ENCODE results near the gene ELK1. TPM values are rescaled to one million over a fixed set of nuclear protein-coding genes. Genes with fewer than 3 reads are reported as not detected.
"Not testable (repeated sequence)": the region's sequence is repeated elsewhere in the genome, so short reads cannot be mapped to it uniquely, and the experiment has no call there.

Gene ELK1
- total RNA-seq, 1 donor from 2014 or later, result 26.5 TPM

- Mint-ChIP-seq H3K4me1 (no peaks in the 10 kb centered on the region), H3K36me3 (ENCODE audit: low read depth) (no peaks in the 10 kb centered on the region), H3K9me3 (no peaks in the 10 kb centered on the region), H3K4me3 (no peak overlapping the region), H3K27ac (no peak overlapping the region), H3K27me3 (no peaks in the 10 kb centered on the region)
- intact Hi-C loops (cut with micrococcal nuclease), result no loop called here
- ATAC-seq (ENCODE audit: low read depth), result no peak
- DNase-seq, result no peak
- POLR2A ChIA-PET, result interaction anchor here (0.6 kb wide), 1 partner anchor 165 kb away, joined by 4 read pairs; no protein-coding TSS in a partner anchor
- no peak for TF ChIP-seq CTCF (IDR thresholded peaks at IDR 0.05)
- CTCF ChIA-PET, result no interaction called here
Measured at GRCh38 chrX:47608130-47608810, 42.1 kb downstream of the ELK1 start.

- ChIA-PET POLR2A (no interaction called here), CTCF (no interaction called here)
- no peak for TF ChIP-seq CTCF (IDR thresholded peaks at IDR 0.05)
- Mint-ChIP-seq H3K4me3 (no peak overlapping the region), H3K9me3 (no peaks in the 10 kb centered on the region), H3K4me1 (no peaks in the 10 kb centered on the region), H3K36me3 (ENCODE audit: low read depth) (no peaks in the 10 kb centered on the region), H3K27ac (no peak overlapping the region), H3K27me3 (no peaks in the 10 kb centered on the region)
- no peak for ATAC-seq (ENCODE audit: low read depth)
- intact Hi-C loops (cut with micrococcal nuclease), result no loop called here
- no peak for DNase-seq
Measured at GRCh38 chrX:47607091-47607490, 43.3 kb downstream of the ELK1 start.

- H3K36me3 Mint-ChIP-seq (ENCODE audit: low read depth), result no peaks in the 10 kb centered on the region
- ChIA-PET CTCF (no interaction called here), POLR2A (no interaction called here)
- H3K4me3 Mint-ChIP-seq, result no peak overlapping the region
- H3K9me3 Mint-ChIP-seq, result no peaks in the 10 kb centered on the region
- TF ChIP-seq CTCF (IDR thresholded peaks at IDR 0.05), result no peak
- no peak for ATAC-seq (ENCODE audit: low read depth)
- H3K27ac Mint-ChIP-seq, result no peak overlapping the region
- intact Hi-C loops (cut with micrococcal nuclease), result no loop called here
- no peaks in the 10 kb centered on the region for H3K4me1 Mint-ChIP-seq
- no peaks in the 10 kb centered on the region for H3K27me3 Mint-ChIP-seq
- DNase-seq, result no peak
Measured at GRCh38 chrX:47605024-47605423, 45.3 kb downstream of the ELK1 start.

GRCh38 chrX:47603125-47603524, 47.2 kb downstream of the ELK1 start:
- CTCF ChIA-PET; H3K27ac Mint-ChIP-seq; H3K4me1 Mint-ChIP-seq; DNase-seq; intact Hi-C loops (cut with micrococcal nuclease); POLR2A ChIA-PET; ATAC-seq (ENCODE audit: low read depth); H3K9me3 Mint-ChIP-seq; H3K36me3 Mint-ChIP-seq (ENCODE audit: low read depth); H3K4me3 Mint-ChIP-seq; H3K27me3 Mint-ChIP-seq: not testable (repeated sequence)

- Mint-ChIP-seq H3K27ac (no peak overlapping the region), H3K36me3 (ENCODE audit: low read depth) (peaks cover 1% of the 10 kb centered on the region), H3K4me3 (no peak overlapping the region), H3K4me1 (no peaks in the 10 kb centered on the region), H3K27me3 (peaks cover 5% of the 10 kb centered on the region), H3K9me3 (peaks cover 4% of the 10 kb centered on the region)
- intact Hi-C loops (cut with micrococcal nuclease), result no loop called here
- DNase-seq (no peak), ATAC-seq (ENCODE audit: low read depth) (no peak)
- no peak for TF ChIP-seq CTCF (IDR thresholded peaks at IDR 0.05)
- ChIA-PET CTCF (no interaction called here), POLR2A (no interaction called here)
Measured at GRCh38 chrX:47597222-47597621, 53.1 kb downstream of the ELK1 start.

- no peak for DNase-seq
- intact Hi-C loops (cut with micrococcal nuclease), result no loop called here
- no peak overlapping the region for H3K4me3 Mint-ChIP-seq
- H3K27me3 Mint-ChIP-seq, result peaks cover 5% of the 10 kb centered on the region
- CTCF ChIA-PET, result no interaction called here
- ATAC-seq (ENCODE audit: low read depth), result no peak
- H3K27ac Mint-ChIP-seq, result no peak overlapping the region
- peaks cover 1% of the 10 kb centered on the region for H3K36me3 Mint-ChIP-seq (ENCODE audit: low read depth)
- POLR2A ChIA-PET, result no interaction called here
- TF ChIP-seq CTCF (IDR thresholded peaks at IDR 0.05), result no peak
- peaks cover 4% of the 10 kb centered on the region for H3K9me3 Mint-ChIP-seq
- H3K4me1 Mint-ChIP-seq, result no peaks in the 10 kb centered on the region
Measured at GRCh38 chrX:47596256-47596655, 54.1 kb downstream of the ELK1 start.
